BLaER1 treated with 17β-estradiol and CSF1 and Interleukin-3, amounts not matched to agents 10 nM and 100 nM (cell line): ENCODE results near the gene POLR2L.

Experiments
- H3K27ac ChIP-seq, 11 experiments: shearing (Covaris generic); formaldehyde crosslinking; 2 replicates each; pipeline ENCODE4 v1.8.1; 2022
- H3K27me3 ChIP-seq, 11 experiments: shearing (Covaris generic); formaldehyde crosslinking; 2 replicates each; pipeline ENCODE4 v1.8.1; 2022
- H3K36me3 ChIP-seq, 11 experiments: shearing (Covaris generic); formaldehyde crosslinking; 2 replicates each; pipeline ENCODE4 v1.8.1; 2022
- H3K4me1 ChIP-seq, 10 experiments: shearing (Covaris generic); formaldehyde crosslinking; 2 replicates each; pipeline ENCODE4 v1.8.1; 2022
- H3K4me2 ChIP-seq, 11 experiments: shearing (Covaris generic); formaldehyde crosslinking; 2 replicates each; pipeline ENCODE4 v1.8.1; 2022
- H3K4me3 ChIP-seq, 10 experiments: shearing (Covaris generic); formaldehyde crosslinking; 2 replicates each; pipeline ENCODE4 v1.8.1; 2022
- H3K9ac ChIP-seq, 11 experiments: shearing (Covaris generic); formaldehyde crosslinking; 2 replicates each; pipeline ENCODE4 v1.8.1; 2022
- H3K9me3 ChIP-seq, 11 experiments: shearing (Covaris generic); formaldehyde crosslinking; replicated peaks in 1 of 11; 2 replicates each; pipeline ENCODE4 v1.8.1; 2022
- H4K20me1 ChIP-seq, 11 experiments: shearing (Covaris generic); formaldehyde crosslinking; 2 replicates each; pipeline ENCODE4 v1.8.1; 2022
- Cebpa-rat ChIP-seq, 11 experiments: shearing (Covaris generic); IDR thresholded peaks; 2 replicates each; pipeline ENCODE4 v1.8.1; 2022

The POLR2L gene

GRCh38 chr11:836700-837099 lies 5.6 kb downstream of the POLR2L start:
- Histone ChIP-seq H4K20me1 (peaks cover 69 to 93% (median 88%) of the 10 kb centered on the region in 11 experiments), H3K9me3 (no peaks in the 10 kb centered on the region), H3K36me3 (peaks cover 46 to 53% (median 52%) of the 10 kb centered on the region in 11 experiments), H3K27me3 (peaks cover 9 to 31% (median 17%) of the 10 kb centered on the region in 11 experiments), H3K4me1 (peaks cover 44 to 69% (median 51%) of the 10 kb centered on the region in 10 experiments), H3K4me2 (no peak overlapping the region), H3K27ac (no peak overlapping the region), H3K9ac (no peak overlapping the region), H3K4me3 (no peak overlapping the region)
- TF ChIP-seq Cebpa-rat (IDR thresholded peaks at IDR 0.05): no peak

GRCh38 chr11:836274-836673 lies 6.1 kb downstream of the POLR2L start:
- peaks cover 44 to 70% (median 52%) of the 10 kb centered on the region in 10 experiments for H3K4me1 ChIP-seq
- H3K9me3 ChIP-seq: no peaks in the 10 kb centered on the region
- peaks cover 46 to 52% (median 52%) of the 10 kb centered on the region in 11 experiments for H3K36me3 ChIP-seq
- no peak overlapping the region for H3K4me3 ChIP-seq
- no peak overlapping the region for H3K4me2 ChIP-seq
- H3K27ac ChIP-seq: no peak overlapping the region
- peaks cover 13 to 35% (median 21%) of the 10 kb centered on the region in 11 experiments for H3K27me3 ChIP-seq
- H4K20me1 ChIP-seq: peaks cover 64 to 93% (median 88%) of the 10 kb centered on the region in 11 experiments
- no peak for TF ChIP-seq Cebpa-rat (IDR thresholded peaks at IDR 0.05)
- no peak overlapping the region for H3K9ac ChIP-seq

GRCh38 chr11:834371-835316 lies 7.7 kb downstream of the POLR2L start:
- no peaks in the 10 kb centered on the region for H3K9me3 ChIP-seq
- no peak for TF ChIP-seq Cebpa-rat (IDR thresholded peaks at IDR 0.05)
- H3K36me3 ChIP-seq: peaks cover 32 to 37% (median 36%) of the 10 kb centered on the region in 11 experiments
- peak overlapping the region; percentile 2 to 90 (median 81); a peak in 20 of 22 replicates for H3K9ac ChIP-seq
- peaks cover 48 to 93% (median 88%) of the 10 kb centered on the region in 11 experiments for H4K20me1 ChIP-seq
- peak overlapping the region in 9 of 10 experiments; percentile 7 to 86 (median 71); a peak in 14 of 20 replicates for H3K4me3 ChIP-seq
- H3K4me1 ChIP-seq: peaks cover 50 to 71% (median 55%) of the 10 kb centered on the region in 10 experiments
- peak overlapping the region in 7 of 11 experiments; percentile 2 to 65 (median 41); a peak in 12 of 22 replicates for H3K27ac ChIP-seq
- peak overlapping the region; percentile 90 to 99 (median 98) for H3K4me2 ChIP-seq
- peaks cover 29 to 51% (median 37%) of the 10 kb centered on the region in 11 experiments for H3K27me3 ChIP-seq

- peak overlapping the region; percentile 74 to 92 (median 84); a peak in 21 of 22 replicates for H3K9ac ChIP-seq
- H4K20me1 ChIP-seq: peaks cover 42 to 93% (median 88%) of the 10 kb centered on the region in 11 experiments
- H3K4me3 ChIP-seq: peak overlapping the region; percentile 71 to 86 (median 74)
- H3K4me1 ChIP-seq: peaks cover 57 to 78% (median 62%) of the 10 kb centered on the region in 10 experiments
- peak overlapping the region in 7 of 11 experiments; percentile 70 to 81 (median 79); a peak in 12 of 22 replicates for H3K27ac ChIP-seq
- peaks cover 37 to 59% (median 45%) of the 10 kb centered on the region in 11 experiments for H3K27me3 ChIP-seq
- peak overlapping the region; percentile 90 to 99 (median 98) for H3K4me2 ChIP-seq
- TF ChIP-seq Cebpa-rat (IDR thresholded peaks at IDR 0.05): no peak
- peaks cover 24 to 29% (median 28%) of the 10 kb centered on the region in 11 experiments for H3K36me3 ChIP-seq
- H3K9me3 ChIP-seq: no peaks in the 10 kb centered on the region
Observed at GRCh38 chr11:833849-834311, 8.4 kb downstream of the POLR2L start.

- peak overlapping the region; percentile 43 to 83 (median 77) for H3K27ac ChIP-seq
Observed at GRCh38 chr11:833114-833791, 9.1 kb downstream of the POLR2L start.

GRCh38 chr11:832529-833113 lies 9.7 kb downstream of the POLR2L start, which contains the start of gene CD151:
TSS of gene CD151 (plus strand) at chr11:832952. CDS start at chr11:836070, 3,118 bp downstream.
- Histone ChIP-seq H3K9ac (peak within 1 kb of the TSS; percentile 74 to 92 (median 84)), H3K36me3 (peaks cover 14 to 17% (median 15%) of the 10 kb centered on the region in 11 experiments), H3K4me3 (peak within 1 kb of the TSS; percentile 71 to 86 (median 74)), H3K4me1 (peaks cover 70 to 83% (median 73%) of the 10 kb centered on the region in 10 experiments), H3K9me3 (no peaks in the 10 kb centered on the region), H3K27me3 (peaks cover 50 to 71% (median 58%) of the 10 kb centered on the region in 11 experiments), H3K4me2 (peak within 1 kb of the TSS; percentile 93 to 100 (median 100)), H3K27ac (peak within 1 kb of the TSS; percentile 43 to 83 (median 77)), H4K20me1 (peaks cover 31 to 93% (median 88%) of the 10 kb centered on the region in 11 experiments)
- TF ChIP-seq Cebpa-rat (IDR thresholded peaks at IDR 0.05): no peak

More at GRCh38 chr11:833114-833791, 9.1 kb downstream of the POLR2L start:
- Histone ChIP-seq H3K36me3 (peaks cover 18 to 23% (median 22%) of the 10 kb centered on the region in 11 experiments), H3K9me3 (no peaks in the 10 kb centered on the region), H3K4me1 (peaks cover 64 to 81% (median 69%) of the 10 kb centered on the region in 10 experiments), H3K4me2 (peak overlapping the region; percentile 90 to 99 (median 98)), H4K20me1 (peaks cover 37 to 93% (median 88%) of the 10 kb centered on the region in 11 experiments), H3K9ac (peak overlapping the region; percentile 74 to 92 (median 84)), H3K4me3 (peak overlapping the region; percentile 71 to 86 (median 74)), H3K27me3 (peaks cover 43 to 65% (median 51%) of the 10 kb centered on the region in 11 experiments)
- TF ChIP-seq Cebpa-rat (IDR thresholded peaks at IDR 0.05): no peak

GRCh38 chr11:831961-832528 lies 10.3 kb downstream of the POLR2L start:
- peaks cover 74 to 83% (median 77%) of the 10 kb centered on the region in 10 experiments for H3K4me1 ChIP-seq
- peak overlapping the region; percentile 27 to 75 (median 64); a peak in 17 of 22 replicates for H3K9ac ChIP-seq
- peak overlapping the region; percentile 48 to 86 (median 74) for H3K4me3 ChIP-seq

More at GRCh38 chr11:831961-832528, 10.3 kb downstream of the POLR2L start:
- peaks cover 55 to 77% (median 63%) of the 10 kb centered on the region in 11 experiments for H3K27me3 ChIP-seq
- H4K20me1 ChIP-seq: peaks cover 26 to 93% (median 88%) of the 10 kb centered on the region in 11 experiments
- peak overlapping the region in 4 of 11 experiments; percentile 10 to 48 (median 31); a peak in 3 of 22 replicates for H3K27ac ChIP-seq
- peak overlapping the region; percentile 79 to 100 (median 100) for H3K4me2 ChIP-seq
- peaks cover 9 to 11% (median 10%) of the 10 kb centered on the region in 11 experiments; a peak in 20 of 22 replicates for H3K36me3 ChIP-seq
- no peaks in the 10 kb centered on the region for H3K9me3 ChIP-seq
- TF ChIP-seq Cebpa-rat (IDR thresholded peaks at IDR 0.05): no peak
